ENCODE measurements around the gene COL4A3.

COL4A3 gene

DNA sequence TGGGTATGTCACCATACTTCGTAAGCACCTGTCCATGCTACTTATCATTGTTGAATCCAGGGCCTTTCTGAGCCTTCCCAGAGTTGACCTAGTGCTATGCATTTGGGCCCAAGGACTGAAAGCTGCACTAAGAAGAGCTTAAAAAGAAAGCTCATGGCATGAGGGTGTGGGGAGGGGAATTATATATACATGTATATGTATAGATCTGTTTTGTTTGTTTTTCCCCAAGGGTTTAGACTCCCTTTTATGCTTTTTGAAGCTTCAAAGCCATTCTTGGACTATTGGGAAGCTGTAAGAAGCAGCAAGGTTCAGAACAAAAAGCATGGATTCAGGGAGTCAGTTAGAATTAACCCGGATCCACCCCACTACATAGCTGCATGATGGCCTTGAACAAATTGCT, 183.9 kb downstream of the COL4A3 start:
- no peak for DNase-seq

- no peak for DNase-seq
Observed at GRCh38 chr2:227349989-227350612, 185.7 kb downstream of the COL4A3 start.

DNA sequence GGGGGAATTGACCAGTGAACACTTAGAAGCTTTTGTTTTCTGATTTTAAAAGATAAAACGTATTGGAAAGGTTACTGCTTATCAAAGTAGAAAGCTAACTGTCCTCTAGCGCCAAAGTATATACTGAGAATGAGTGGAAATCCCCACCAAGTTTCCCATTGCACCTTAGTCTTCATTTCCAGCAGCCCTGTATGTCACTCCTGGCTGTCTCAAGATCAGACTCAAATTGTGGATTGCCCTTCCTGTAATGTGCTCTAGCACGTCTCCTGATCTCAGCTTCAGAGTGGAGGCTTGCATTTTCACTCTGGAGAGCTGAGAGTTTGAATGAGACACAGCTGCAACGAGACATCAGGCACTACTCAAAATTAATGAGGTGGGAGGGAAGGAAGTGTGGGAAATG, 187.2 kb downstream of the COL4A3 start:
- no peak for DNase-seq

DNA sequence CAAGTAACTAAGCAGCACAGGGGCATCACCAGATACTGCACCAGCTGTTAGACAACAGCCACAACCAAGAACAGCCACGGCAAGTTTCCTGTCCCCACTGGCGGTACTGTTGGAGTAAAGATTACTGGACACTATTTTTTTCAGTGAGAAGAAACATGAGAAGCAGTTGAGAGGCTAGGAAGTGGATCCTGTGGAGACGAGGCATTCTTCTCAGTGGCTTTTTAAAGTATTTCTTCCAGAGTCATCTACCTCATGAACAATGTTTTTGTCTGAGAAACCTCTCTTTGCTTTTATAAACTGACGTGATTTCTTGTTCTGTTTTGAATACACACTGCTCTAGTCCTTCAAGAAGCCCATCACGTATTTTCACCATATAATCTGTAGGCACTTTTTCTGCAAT, 195.9 kb downstream of the COL4A3 start:
- DNase-seq: no peak

DNA sequence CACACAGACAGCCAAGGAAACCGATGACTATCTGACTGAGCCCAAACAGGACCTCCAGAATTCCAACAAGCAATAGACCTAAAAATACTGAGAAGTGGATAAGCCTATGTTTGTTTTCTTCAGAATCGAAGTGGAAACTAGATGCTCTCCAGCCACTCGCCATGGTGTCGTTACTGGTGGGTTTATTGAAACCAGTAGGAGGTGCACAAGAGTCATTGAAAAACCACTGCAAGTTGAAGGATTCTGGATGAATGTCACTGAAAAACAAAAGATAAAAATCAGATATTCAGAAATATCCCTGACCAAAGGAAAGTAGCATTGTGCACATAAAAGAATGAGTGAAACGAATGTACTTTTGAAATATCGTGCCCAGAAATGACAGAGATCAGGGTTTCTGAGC, 199.3 kb downstream of the COL4A3 start:
- peak; percentile 3 for DNase-seq

Data from central memory CD4-positive, alpha-beta T cell (primary cell).